AG04450 (cell line): Measurements from ENCODE around the gene ETV5. TPM values are rescaled to one million over a fixed set of nuclear protein-coding genes. Genes with fewer than 3 reads are reported as not detected.

ENCODE experiments used
- CTCF ChIA-PET: fragments of 300-600, 350-600 bp; formaldehyde crosslinking; extraction: SDS; loops from one replicate; lab custom pipeline; 2022; ENCODE audit warnings: antibody characterized with exemption, inconsistent platforms; lab: Charles Lee
- POLR2A ChIA-PET: fragments of 350-600 bp; formaldehyde crosslinking; extraction: SDS; loops from one replicate; lab custom pipeline; 2021; ENCODE audit warnings: antibody characterized with exemption, inconsistent platforms; lab: Yijun Ruan, JAX
- DNase-seq: peaks from one replicate; pipeline ENCODE4 v3.0.0-alpha.2; 2011; ENCODE audit warnings: low read depth, low spot score
- H3K27ac ChIP-seq: one replicate; pipeline ENCODE4 v1.5.1; 2012; ENCODE audit warnings: low read depth, low read length, control low read depth
- H3K27me3 ChIP-seq: one replicate; pipeline ENCODE4 v1.6.0; 2012; ENCODE audit warnings: low read length; ENCODE audit not compliant: control insufficient read depth, insufficient read depth
- H3K4me3 ChIP-seq: 2 replicates; pipeline ENCODE4 v1.5.1; 2011; ENCODE audit warnings: mild to moderate bottlenecking, low read depth, low read length, control low read depth
- H3K9me3 ChIP-seq: 2 replicates; pipeline ENCODE4 v1.5.1; 2012; ENCODE audit warnings: low read length; ENCODE audit not compliant: control insufficient read depth, insufficient read depth
- polyA plus RNA-seq: library from polyadenylated mRNA; depleted of rRNA; stranded (reverse); fragments of >200 nt; gene quantifications from 2 replicates; pipeline ENCODE4 v1.2.3, GENCODE V29; 2011; rRNA removed
- small RNA-seq: library from RNA; depleted of rRNA; stranded (forward); fragments of <200 nt; gene quantifications from one replicate; pipeline ENCODE3, GENCODE V24; 2012; ENCODE audit warnings: low read depth; ENCODE audit not compliant: insufficient read length
- TF ChIP-seq, protein P1 (sequence below): IDR thresholded peaks from 2 replicates; pipeline ENCODE4 v1.5.1; 2011; ENCODE audit warnings: low read depth, low read length, control low read depth, inconsistent platforms

The ETV5 gene
- polyA plus RNA-seq, 1 experiment, result 33.7 TPM

- CTCF ChIA-PET, result interaction anchor here (0.6 to 1.0 kb wide), 5 partner anchors 25 to 256 kb away, joined by 3 to 5 read pairs (median 3); no protein-coding TSS in a partner anchor
Observed at GRCh38 chr3:186002884-186003472, 105.9 kb downstream of the ETV5 start.

GRCh38 chr3:186001842-186002241 lies 107.0 kb downstream of the ETV5 start:
- no peak overlapping the region for H3K27ac ChIP-seq
- TF ChIP-seq, protein P1, sequence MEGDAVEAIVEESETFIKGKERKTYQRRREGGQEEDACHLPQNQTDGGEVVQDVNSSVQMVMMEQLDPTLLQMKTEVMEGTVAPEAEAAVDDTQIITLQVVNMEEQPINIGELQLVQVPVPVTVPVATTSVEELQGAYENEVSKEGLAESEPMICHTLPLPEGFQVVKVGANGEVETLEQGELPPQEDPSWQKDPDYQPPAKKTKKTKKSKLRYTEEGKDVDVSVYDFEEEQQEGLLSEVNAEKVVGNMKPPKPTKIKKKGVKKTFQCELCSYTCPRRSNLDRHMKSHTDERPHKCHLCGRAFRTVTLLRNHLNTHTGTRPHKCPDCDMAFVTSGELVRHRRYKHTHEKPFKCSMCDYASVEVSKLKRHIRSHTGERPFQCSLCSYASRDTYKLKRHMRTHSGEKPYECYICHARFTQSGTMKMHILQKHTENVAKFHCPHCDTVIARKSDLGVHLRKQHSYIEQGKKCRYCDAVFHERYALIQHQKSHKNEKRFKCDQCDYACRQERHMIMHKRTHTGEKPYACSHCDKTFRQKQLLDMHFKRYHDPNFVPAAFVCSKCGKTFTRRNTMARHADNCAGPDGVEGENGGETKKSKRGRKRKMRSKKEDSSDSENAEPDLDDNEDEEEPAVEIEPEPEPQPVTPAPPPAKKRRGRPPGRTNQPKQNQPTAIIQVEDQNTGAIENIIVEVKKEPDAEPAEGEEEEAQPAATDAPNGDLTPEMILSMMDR, result no peak
- ChIA-PET POLR2A (no interaction called here), CTCF (no interaction called here)
- no peaks in the 10 kb centered on the region for H3K27me3 ChIP-seq
- no peak overlapping the region for H3K4me3 ChIP-seq
- DNase-seq, result no peak
- no peaks in the 10 kb centered on the region for H3K9me3 ChIP-seq

More at GRCh38 chr3:186002884-186003472, 105.9 kb downstream of the ETV5 start:
- POLR2A ChIA-PET, result no interaction called here
- no peak for DNase-seq
- Histone ChIP-seq H3K9me3 (no peaks in the 10 kb centered on the region), H3K27ac (no peak overlapping the region), H3K4me3 (no peak overlapping the region), H3K27me3 (no peaks in the 10 kb centered on the region)
- TF ChIP-seq, protein P1, result peak; percentile 40

DNA sequence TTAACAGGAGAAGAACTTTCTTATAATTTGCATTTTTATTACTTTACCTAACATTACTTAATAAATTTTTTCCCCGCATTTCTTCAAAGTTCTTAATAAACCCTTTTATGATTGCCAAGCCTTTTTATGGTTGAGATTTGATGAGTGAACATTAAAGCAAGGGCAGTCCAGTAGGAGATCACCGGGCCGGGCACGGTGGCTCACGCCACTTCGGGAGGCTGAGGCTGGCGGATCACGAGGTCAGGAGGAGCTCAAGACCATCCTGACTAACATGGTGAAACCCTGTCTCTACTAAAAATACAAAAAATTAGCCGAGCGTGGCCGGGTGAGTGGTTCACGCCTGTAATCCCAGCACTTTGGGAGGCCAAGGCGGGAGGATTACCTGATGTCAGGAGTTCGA lies 109.7 kb downstream of the ETV5 start:
- CTCF ChIA-PET, result interaction anchor here (0.6 kb wide), 1 partner anchor 88 kb away, joined by 4 read pairs; no protein-coding TSS in a partner anchor
- TF ChIP-seq, protein P1, result no peak
- Histone ChIP-seq H3K9me3 (no peaks in the 10 kb centered on the region), H3K4me3 (no peak overlapping the region), H3K27ac (no peak overlapping the region), H3K27me3 (no peaks in the 10 kb centered on the region)
- POLR2A ChIA-PET, result no interaction called here
- DNase-seq, result no peak

DNA sequence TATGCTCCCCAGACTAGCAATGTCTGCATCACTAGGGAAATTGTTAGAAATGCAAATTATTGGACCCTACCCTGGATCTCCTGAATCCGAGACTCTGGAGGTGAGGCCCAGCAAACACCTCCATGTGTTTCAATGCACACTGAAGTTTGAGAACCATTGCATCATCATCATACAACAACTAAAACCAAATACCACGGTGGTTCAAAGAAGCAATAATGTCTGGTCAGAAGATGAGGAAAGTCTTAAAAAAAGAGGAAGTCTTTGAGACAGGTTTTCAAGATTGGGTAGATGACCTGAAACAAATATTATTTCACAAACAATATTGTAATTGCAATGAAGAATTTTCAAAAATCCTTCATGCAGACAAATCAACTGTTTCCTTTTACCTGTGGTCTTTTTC lies 110.8 kb downstream of the ETV5 start:
- Histone ChIP-seq H3K27me3 (peaks cover 1% of the 10 kb centered on the region), H3K9me3 (no peaks in the 10 kb centered on the region), H3K4me3 (no peak overlapping the region), H3K27ac (no peak overlapping the region)
- TF ChIP-seq, protein P1, result no peak
- ChIA-PET CTCF (interaction anchor here (1.4 to 3.8 kb wide), 2 partner anchors 21 to 542 kb away, joined by 3 to 15 read pairs; no protein-coding TSS in a partner anchor), POLR2A (no interaction called here)
- no peak for DNase-seq

DNA sequence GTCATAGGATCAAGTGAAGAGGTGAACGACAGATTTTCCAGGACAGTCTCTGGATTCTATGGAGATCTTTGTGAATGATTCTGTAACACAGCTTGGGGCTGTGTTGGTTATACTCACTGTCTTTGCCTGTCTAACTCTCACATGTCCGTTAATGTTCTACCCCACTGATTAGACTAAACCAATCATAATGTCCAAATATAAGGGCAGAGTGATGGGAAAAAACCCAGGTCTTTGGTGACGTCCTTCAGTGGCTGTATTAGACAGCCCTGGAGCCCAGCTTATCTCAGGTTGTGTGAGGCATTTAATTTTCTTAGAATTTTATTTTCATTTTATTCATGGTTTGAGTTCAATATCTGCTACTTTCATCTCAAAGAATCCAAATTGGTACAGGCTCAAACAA lies 111.8 kb downstream of the ETV5 start:
- no peak for DNase-seq
- Histone ChIP-seq H3K4me3 (no peak overlapping the region), H3K27me3 (peaks cover 3% of the 10 kb centered on the region), H3K27ac (no peak overlapping the region), H3K9me3 (no peaks in the 10 kb centered on the region)
- TF ChIP-seq, protein P1, result no peak
- CTCF ChIA-PET, result interaction anchor here (0.6 to 3.8 kb wide), 5 partner anchors 20 to 873 kb away, joined by 3 to 15 read pairs (median 4); no protein-coding TSS in a partner anchor
- POLR2A ChIA-PET, result no interaction called here

Small RNAs within 50 kb of the gene (small RNA-seq; reads per million reads assigned to genes)
- gene RF00017, result not detected

Other genes starting within 250 kb of the ETV5 start
- 170 and 216 TPM in 2 replicates for gene TRA2B, start 171.1 kb downstream of the ETV5 start, polyA plus RNA-seq